Measurements from ENCODE around the gene FURIN. TPM values are rescaled to one million over a fixed set of nuclear protein-coding genes. Genes with fewer than 3 reads are reported as not detected.
"Not testable (repeated sequence)": the region's sequence is repeated elsewhere in the genome, so short reads cannot be mapped to it uniquely, and the experiment has no call there.

FURIN gene
- total RNA-seq, 1 experiment from 2014 or later = 20.4 TPM

GRCh38 chr15:90844696-90845095 is 23.7 kb upstream of the FURIN start:
- DNase-seq (ENCODE audit: low read depth) = no peak

- DNase-seq (ENCODE audit: low read depth) = peak; percentile 91
Measured at GRCh38 chr15:90845201-90845949, 23.0 kb upstream of the FURIN start.

- not testable (repeated sequence) for DNase-seq (ENCODE audit: low read depth)
Measured at GRCh38 chr15:90849424-90849823, 19.0 kb upstream of the FURIN start.

- no peak for DNase-seq (ENCODE audit: low read depth)
Measured at GRCh38 chr15:90851114-90851513, 17.3 kb upstream of the FURIN start.

GRCh38 chr15:90851940-90852339 is 16.4 kb upstream of the FURIN start:
- no peak for DNase-seq (ENCODE audit: low read depth)

GRCh38 chr15:90855139-90855538 is 13.2 kb upstream of the FURIN start:
- no peak for DNase-seq (ENCODE audit: low read depth)

- DNase-seq (ENCODE audit: low read depth) = no peak
Measured at GRCh38 chr15:90857337-90857736, 11.1 kb upstream of the FURIN start.

GRCh38 chr15:90857883-90858443 is 10.4 kb upstream of the FURIN start:
- DNase-seq (ENCODE audit: low read depth) = no peak

GRCh38 chr15:90859234-90860131 is 8.9 kb upstream of the FURIN start:
- no peak for DNase-seq (ENCODE audit: low read depth)

GRCh38 chr15:90860450-90860849 is 7.9 kb upstream of the FURIN start:
- no peak for DNase-seq (ENCODE audit: low read depth)

- no peak for DNase-seq (ENCODE audit: low read depth)
Measured at GRCh38 chr15:90860942-90861675, 7.3 kb upstream of the FURIN start.

GRCh38 chr15:90862487-90862886 is 5.9 kb upstream of the FURIN start:
- DNase-seq (ENCODE audit: low read depth) = no peak

GRCh38 chr15:90862964-90863778 is 5.2 kb upstream of the FURIN start:
- DNase-seq (ENCODE audit: low read depth) = peak; percentile 60

- DNase-seq (ENCODE audit: low read depth) = no peak
Measured at GRCh38 chr15:90863987-90864386, 4.4 kb upstream of the FURIN start.

GRCh38 chr15:90864507-90864906 is 3.9 kb upstream of the FURIN start:
- no peak for DNase-seq (ENCODE audit: low read depth)

GRCh38 chr15:90865702-90866101 is 2.7 kb upstream of the FURIN start:
- DNase-seq (ENCODE audit: low read depth) = no peak

- DNase-seq (ENCODE audit: low read depth) = no peak
Measured at GRCh38 chr15:90866161-90866715, 2.1 kb upstream of the FURIN start.

- DNase-seq (ENCODE audit: low read depth) = no peak
Measured at GRCh38 chr15:90866800-90867199, 1.6 kb upstream of the FURIN start.

GRCh38 chr15:90869140-90869541 is 753 bp downstream of the FURIN start:
- DNase-seq (ENCODE audit: low read depth) = no peak

GRCh38 chr15:90869601-90870353 is 1.4 kb downstream of the FURIN start:
- peak; percentile 97 for DNase-seq (ENCODE audit: low read depth)
